ENCODE measurements around the gene TTC27. TPM values are rescaled to one million over a fixed set of nuclear protein-coding genes. Genes with fewer than 3 reads are reported as not detected.
A peak's percentile ranks its signal among the peaks of the same experiment; 100 is the strongest.
"Not testable (repeated sequence)": the region's sequence is repeated elsewhere in the genome, so short reads cannot be mapped to it uniquely, and the experiment has no call there.

The TTC27 gene
- total RNA-seq: 26.5 and 34.1 TPM in 2 replicates

- DNase-seq (ENCODE audit: low read depth, low spot score): peak; percentile 82
These were observed at the start of gene TTC27 for GRCh38 chr2:32627814-32628579. Gene TTC27 (plus strand): TSS chr2:32628050. CDS start chr2:32628293, 243 bp downstream.

DNA sequence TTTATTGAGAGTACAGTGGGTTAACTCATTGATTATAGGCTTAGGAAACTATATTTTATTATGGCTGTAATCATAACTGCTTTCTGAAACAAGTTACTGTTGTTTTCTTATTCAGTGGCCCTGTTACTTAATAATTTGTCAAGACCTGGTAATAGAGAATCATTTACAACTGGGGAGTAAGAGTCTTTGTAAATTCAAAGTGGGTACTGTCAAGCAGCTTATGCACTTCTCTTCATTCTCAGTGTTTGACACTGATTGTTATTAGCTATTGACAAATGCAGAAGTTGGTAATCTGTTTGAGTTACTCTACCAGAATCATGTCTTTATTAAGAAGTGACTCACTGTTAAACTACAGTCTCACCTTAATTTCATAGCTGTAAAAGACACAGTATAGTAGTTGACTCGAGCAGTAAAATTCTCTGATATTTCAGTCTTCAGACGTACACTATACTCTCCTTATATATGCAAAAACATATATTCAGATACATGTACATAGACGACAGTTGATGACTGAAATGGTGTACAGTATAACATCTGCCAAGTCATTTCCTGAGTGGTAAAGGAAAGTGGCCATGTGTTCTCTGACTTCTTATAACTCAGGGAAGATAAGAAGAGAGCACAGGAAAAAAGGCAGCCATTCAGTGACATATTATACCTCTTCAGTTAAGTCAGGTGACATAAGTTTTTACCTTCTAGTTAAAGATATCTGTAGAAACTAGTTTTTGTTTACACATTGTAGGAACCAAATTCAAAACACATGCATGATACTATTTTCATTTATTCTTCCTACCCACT, 36.0 kb upstream of the TTC27 start:
- peak; percentile 63 for DNase-seq (ENCODE audit: low read depth, low spot score)

DNA sequence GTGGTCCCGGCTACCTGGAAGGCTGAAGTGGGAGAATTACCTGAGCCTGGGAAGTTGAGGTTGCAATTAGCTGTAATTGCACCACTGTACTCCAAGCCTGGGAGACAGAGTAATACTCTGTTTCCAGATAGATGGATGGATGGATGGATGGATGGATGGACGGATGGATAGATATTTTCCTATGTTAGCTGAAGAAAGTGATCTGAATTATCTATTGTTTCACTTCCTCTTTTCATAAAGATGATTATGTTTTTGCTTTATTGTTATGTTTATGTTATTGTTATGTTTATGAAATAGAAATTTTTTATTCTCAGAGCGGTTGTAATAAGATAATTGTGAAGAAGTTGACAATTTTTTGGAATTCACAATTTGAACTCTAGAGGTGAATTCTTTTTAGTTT, 33.3 kb upstream of the TTC27 start:
- DNase-seq (ENCODE audit: low read depth, low spot score): no peak

- DNase-seq (ENCODE audit: low read depth, low spot score): no peak
These were observed 16.5 kb upstream of the TTC27 start for GRCh38 chr2:32611366-32611765.

DNA sequence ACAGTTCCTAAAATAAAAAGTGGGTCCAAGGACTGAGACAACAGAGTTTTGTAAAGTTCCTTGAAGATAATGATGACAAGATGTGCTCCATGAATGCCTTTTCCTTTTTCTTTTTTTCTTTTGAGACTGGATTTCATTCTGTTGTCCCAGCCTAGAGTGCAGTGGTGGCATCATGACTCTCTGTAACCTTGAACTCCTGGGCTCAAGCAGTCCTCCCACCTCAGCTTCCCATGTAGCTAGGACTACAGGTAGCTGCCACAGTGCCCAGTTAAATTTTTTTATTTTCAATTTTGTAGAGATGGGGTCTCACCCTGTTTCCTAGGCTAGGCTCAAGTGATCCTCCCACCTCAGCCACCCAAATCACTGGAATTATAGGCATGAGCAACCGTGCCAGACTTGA, 16.1 kb upstream of the TTC27 start:
- no peak for DNase-seq (ENCODE audit: low read depth, low spot score)

DNA sequence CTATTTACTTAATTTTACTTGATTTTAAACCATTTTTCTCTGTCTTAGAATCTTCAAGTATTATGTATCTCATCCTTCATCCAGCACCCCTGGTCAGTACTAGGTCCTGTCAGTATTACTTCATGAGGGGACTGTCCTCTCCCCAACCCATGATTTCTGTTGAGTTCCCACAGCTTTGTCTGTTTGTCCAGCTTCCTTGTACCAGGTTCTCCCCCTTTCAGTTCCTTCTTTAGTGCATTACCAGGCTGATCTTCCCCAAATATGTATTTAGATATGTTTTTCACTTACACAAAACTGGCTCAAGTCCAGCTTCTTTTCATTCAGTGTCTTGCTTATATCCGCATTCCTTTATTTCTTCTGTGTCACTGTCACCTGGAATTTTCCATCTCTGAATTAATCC, 13.8 kb upstream of the TTC27 start:
- no peak for DNase-seq (ENCODE audit: low read depth, low spot score)

DNA sequence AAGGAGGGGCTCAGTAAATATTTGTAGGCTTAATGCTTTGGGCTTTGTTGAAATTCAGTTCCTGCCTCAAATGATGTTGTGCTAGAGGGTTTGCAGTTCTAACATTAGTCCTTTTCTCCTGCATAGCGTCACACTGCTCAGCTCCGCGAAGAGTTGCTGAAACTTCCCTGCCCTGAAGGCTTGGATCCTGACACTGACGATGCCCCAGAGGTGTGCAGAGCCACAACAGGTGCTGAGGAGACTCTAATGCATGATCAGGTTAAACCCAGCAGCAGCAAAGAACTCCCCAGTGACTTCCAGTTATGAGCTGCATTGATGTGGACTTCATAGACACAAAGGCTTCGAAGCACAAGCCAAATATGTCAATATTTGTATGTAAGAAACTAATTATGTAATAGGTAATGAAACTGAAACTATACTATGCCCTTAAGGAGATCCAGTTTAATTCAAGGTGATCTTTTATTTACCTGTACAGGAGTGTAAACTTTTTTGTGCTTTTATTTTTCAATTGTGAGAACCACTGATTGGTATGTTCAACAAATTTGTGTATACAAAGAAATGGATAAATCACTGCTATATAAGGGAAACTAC, 10.2 kb upstream of the TTC27 start:
- DNase-seq (ENCODE audit: low read depth, low spot score): no peak

- DNase-seq (ENCODE audit: low read depth, low spot score): no peak
These were observed 5.1 kb upstream of the TTC27 start for GRCh38 chr2:32622570-32623310.

- DNase-seq (ENCODE audit: low read depth, low spot score): no peak
These were observed 4.5 kb upstream of the TTC27 start for GRCh38 chr2:32623311-32623706.

- DNase-seq (ENCODE audit: low read depth, low spot score): no peak
These were observed 3.0 kb upstream of the TTC27 start for GRCh38 chr2:32624812-32625211.

DNA sequence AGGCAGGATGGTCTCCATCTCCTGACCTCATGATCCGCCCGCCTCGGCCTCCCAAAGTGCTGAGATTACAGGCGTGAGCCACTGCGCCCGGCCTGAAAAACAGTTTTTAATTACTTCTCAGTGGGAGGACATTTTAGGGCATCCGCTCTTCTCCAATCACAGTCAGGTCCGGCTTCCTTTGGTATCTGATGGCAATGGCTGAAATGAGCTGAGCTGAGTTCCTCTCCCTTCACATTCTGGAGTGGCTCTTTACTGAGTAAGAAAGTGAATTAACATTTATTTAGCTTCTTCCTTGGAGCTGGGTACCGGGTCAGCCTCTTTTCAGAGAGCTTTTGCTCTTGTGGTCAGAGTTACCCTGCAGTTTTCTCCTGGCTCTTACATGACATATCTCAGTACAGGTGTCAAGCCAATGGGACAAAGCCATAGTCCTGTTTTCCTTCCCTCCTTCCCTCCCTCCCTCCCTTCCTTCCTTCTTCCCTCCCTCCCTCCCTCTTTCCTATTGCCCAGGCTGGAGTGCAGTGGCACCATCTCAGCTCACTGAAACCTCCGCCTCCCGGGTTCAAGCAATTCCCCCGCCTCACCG, 1.1 kb upstream of the TTC27 start:
- no peak for DNase-seq (ENCODE audit: low read depth, low spot score)

DNA sequence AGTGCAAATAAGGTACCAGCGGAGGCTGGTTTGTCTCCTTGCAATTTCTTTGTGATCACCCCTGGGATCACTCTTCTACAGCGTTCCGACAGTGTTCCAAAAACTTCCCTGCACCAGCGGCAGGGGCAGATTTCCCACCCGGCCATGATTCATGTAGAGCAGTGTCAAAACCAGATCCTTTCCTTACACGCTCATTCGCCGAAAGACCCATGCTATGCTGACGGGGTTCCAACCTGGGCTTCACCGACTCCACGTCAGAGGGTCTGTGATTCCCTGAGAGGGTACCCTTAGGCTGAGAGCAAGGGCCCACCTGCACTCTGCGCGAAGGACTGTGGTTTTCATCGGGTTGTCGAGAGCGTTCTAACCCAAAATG, 423 bp upstream of the TTC27 start:
- DNase-seq (ENCODE audit: low read depth, low spot score): no peak

DNA sequence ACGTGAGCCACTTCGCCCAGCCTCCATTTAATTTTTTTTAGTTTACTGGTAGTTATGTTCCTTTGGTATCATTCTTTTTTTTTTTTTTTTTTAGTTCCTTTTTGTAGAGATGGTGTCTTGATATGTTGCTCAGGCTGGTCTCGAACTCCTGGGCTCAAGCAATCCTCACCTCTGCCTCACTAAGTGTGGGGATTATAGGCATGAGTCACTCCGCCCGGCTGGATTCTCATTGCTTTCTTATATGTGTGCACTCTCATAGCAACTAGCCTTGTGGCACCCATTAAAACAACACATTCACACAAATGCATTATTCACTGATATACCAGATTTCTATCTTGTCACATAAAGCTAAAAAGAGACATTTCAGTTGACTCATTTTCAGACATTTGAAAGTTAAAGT, 4.2 kb downstream of the TTC27 start:
- no peak for DNase-seq (ENCODE audit: low read depth, low spot score)

GRCh38 chr2:32633040-32633439, 5.2 kb downstream of the TTC27 start:
- no peak for DNase-seq (ENCODE audit: low read depth, low spot score)

GRCh38 chr2:32638548-32638947, 10.7 kb downstream of the TTC27 start:
- not testable (repeated sequence) for DNase-seq (ENCODE audit: low read depth, low spot score)

DNA sequence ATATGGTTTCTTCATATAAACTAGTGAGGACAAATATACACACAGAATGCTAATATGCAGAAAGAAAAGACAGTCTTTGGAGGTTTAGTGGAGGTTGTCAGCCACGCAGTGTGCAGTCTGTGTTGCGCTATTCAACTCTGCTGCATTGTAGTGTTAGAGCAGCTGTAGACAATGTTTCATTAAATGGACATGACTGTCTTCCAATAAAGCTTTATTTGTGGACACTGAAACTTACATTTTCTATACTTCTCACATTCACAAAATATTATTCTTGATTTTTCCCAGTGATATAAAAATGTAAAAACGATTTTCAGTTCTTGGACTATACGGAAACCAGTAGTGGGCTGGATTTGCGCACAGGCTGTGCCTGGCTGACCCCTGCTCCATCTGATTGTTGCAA, 13.3 kb downstream of the TTC27 start:
- no peak for DNase-seq (ENCODE audit: low read depth, low spot score)

- no peak for DNase-seq (ENCODE audit: low read depth, low spot score)
These were observed 19.4 kb downstream of the TTC27 start for GRCh38 chr2:32647180-32647651.

- DNase-seq (ENCODE audit: low read depth, low spot score): no peak
These were observed 24.8 kb downstream of the TTC27 start for GRCh38 chr2:32652555-32653209.

DNA sequence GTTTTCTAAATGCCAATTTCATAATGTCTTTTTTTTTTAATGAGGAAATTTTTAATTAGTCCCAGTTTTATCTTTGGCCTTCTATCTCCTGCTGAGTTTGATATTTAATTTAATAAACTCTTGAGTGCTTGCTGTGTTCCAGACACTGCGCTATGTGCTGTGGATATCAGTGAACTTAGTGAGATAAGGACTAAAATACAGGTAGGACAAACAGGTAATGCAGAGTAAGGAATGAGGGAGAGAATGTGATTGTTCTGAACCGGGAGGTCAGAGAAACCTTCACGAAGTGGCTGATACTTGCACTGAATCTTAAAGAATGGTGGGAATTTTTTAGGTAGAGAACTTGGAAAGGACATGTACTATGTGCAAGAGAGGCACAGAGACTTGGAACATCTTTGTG, 28.2 kb downstream of the TTC27 start:
- DNase-seq (ENCODE audit: low read depth, low spot score): no peak

DNA sequence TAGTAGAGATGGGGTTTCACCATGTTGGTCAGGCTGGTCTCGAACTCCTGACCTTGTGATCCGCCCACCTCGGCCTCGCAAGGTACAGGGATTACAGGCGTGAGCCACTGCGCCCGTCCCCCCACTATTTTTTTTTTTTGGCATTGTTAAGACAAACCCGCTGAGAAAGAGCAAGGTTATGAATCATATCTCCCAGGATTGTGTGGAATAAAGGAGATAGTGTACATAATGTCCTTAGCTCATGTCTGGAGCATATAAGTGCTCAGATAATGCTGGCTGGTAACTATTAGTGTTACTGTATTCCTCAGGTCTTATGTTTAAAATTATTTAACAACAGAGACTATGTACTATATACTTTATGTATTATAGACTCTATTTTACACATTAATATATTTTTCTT, 36.0 kb downstream of the TTC27 start:
- DNase-seq (ENCODE audit: low read depth, low spot score): no peak

- no peak for DNase-seq (ENCODE audit: low read depth, low spot score)
These were observed 38.9 kb downstream of the TTC27 start for GRCh38 chr2:32666704-32667103.
